Measurements from ENCODE around the gene SLC16A7.

DNA sequence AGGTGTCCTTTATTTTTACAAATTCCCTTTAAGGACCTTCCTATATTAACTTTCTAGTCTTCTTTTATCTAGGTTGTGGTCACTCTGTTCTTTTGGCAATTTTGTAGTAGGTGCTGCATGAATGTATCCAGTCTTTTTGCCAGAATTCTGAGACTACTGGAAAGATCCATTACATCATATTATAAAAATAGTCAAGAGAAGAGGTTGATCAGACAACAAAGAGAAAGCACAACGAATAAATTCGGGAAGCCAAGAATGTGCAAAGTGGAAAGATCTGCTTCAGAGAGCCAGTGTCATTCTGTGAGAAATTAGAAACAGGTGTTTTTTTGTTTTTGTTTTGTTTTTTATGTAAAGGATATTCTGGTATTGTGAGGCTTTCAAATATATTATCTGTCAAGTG lies 15.8 kb upstream of the SLC16A7 start:
- TF ChIP-seq POLR2A (IDR thresholded peaks at IDR 0.05; ENCODE audit: low read length) = no peak
- TF ChIP-seq GATA1 (IDR thresholded peaks at IDR 0.05; ENCODE audit: low read depth, low read length) = no peak

All from erythroblast (primary cell).